CD4-positive, CD25-positive, alpha-beta regulatory T cell (primary cell): ENCODE data around the gene HTATSF1. TPM values are rescaled to one million over a fixed set of nuclear protein-coding genes. Genes with fewer than 3 reads are reported as not detected.

Source experiments
- ATAC-seq, 2 donors: fragments of 150-1000 bp; cut with Tn5 transposase; one replicate each; pipeline ENCODE4 v1.10.0; 2021; ENCODE audit warnings: low read depth in 2 of 2, moderate number of reproducible peaks in 2 of 2, moderate library complexity in 1 of 2
- DNase-seq, 3 donors: peaks; one replicate each; pipeline versions ENCODE4 v3.0.0 to v3.0.0-alpha.2; 2012 to 2022; ENCODE audit warnings: mixed read lengths in 1 of 3
- H3K27ac ChIP-seq: one replicate; pipeline ENCODE4 v1.7.0; 2013; ENCODE audit warnings: mild to moderate bottlenecking, low read length; ENCODE audit not compliant: insufficient read depth, poor library complexity, severe bottlenecking
- H3K27me3 ChIP-seq: one replicate; pipeline ENCODE4 v1.7.0; 2013; ENCODE audit warnings: low read length; ENCODE audit not compliant: control insufficient read depth, insufficient read depth
- H3K36me3 ChIP-seq: one replicate; pipeline ENCODE4 v1.7.0; 2013; ENCODE audit warnings: mild to moderate bottlenecking, low read length, moderate library complexity; ENCODE audit not compliant: control insufficient read depth, insufficient read depth
- H3K4me1 ChIP-seq: 2 replicates; pipeline ENCODE4 v1.7.0; 2013; ENCODE audit warnings: mild to moderate bottlenecking, low read length; ENCODE audit not compliant: insufficient read depth, control insufficient read depth, poor library complexity, severe bottlenecking
- H3K4me3 ChIP-seq: one replicate; pipeline ENCODE4 v1.7.0; 2013; ENCODE audit warnings: low read depth, mild to moderate bottlenecking, low read length, moderate library complexity
- H3K9me3 ChIP-seq, 2 experiments: 1 replicate in 1 of 2; 2 replicates in 1 of 2; pipeline ENCODE4 v1.7.0; 2013; ENCODE audit warnings: low read length in 2 of 2, mild to moderate bottlenecking in 1 of 2, moderate library complexity in 1 of 2; ENCODE audit not compliant: control insufficient read depth in 2 of 2
- H3K27ac Mint-ChIP-seq, 3 donors: one replicate each; pipeline ENCODE4 v1.8.0; 2020 to 2022; ENCODE audit warnings: mild to moderate bottlenecking in 3 of 3, mixed read lengths in 3 of 3, moderate library complexity in 2 of 3
- H3K27me3 Mint-ChIP-seq: one replicate; pipeline ENCODE4 v1.8.0; 2022; ENCODE audit warnings: mild to moderate bottlenecking, mixed read lengths
- H3K36me3 Mint-ChIP-seq: one replicate; pipeline ENCODE4 v1.8.0; 2020; ENCODE audit warnings: mixed read lengths
- H3K4me1 Mint-ChIP-seq, 4 donors: one replicate each; pipeline ENCODE4 v1.8.0; 2020 to 2022; ENCODE audit warnings: mixed read lengths in 4 of 4, mild to moderate bottlenecking in 1 of 4
- H3K4me3 Mint-ChIP-seq, 4 donors: one replicate each; pipeline ENCODE4 v1.8.0; 2020 to 2022; ENCODE audit warnings: mild to moderate bottlenecking in 4 of 4, mixed read lengths in 4 of 4, moderate library complexity in 3 of 4
- H3K9me3 Mint-ChIP-seq, 7 donors: one replicate each; pipeline ENCODE4 v1.8.0; 2020 to 2022; ENCODE audit warnings: mixed read lengths in 7 of 7, mild to moderate bottlenecking in 3 of 7, moderate library complexity in 2 of 7
- polyA plus RNA-seq, 4 donors: library from polyadenylated mRNA; unstranded; fragments of 300-500 nt; fragmentation: Illumina TruSeq; gene quantifications; one replicate each; pipeline ENCODE4 v1.2.3, GENCODE V29; 2021
- total RNA-seq: library from RNA; stranded (reverse); gene quantifications from one replicate; pipeline ENCODE4 v1.2.3, GENCODE V29; 2022

Gene HTATSF1
- total and polyA plus RNA-seq, 5 donors from 2014 or later, result 32.9 to 50.6 (median 45.8) TPM

DNA sequence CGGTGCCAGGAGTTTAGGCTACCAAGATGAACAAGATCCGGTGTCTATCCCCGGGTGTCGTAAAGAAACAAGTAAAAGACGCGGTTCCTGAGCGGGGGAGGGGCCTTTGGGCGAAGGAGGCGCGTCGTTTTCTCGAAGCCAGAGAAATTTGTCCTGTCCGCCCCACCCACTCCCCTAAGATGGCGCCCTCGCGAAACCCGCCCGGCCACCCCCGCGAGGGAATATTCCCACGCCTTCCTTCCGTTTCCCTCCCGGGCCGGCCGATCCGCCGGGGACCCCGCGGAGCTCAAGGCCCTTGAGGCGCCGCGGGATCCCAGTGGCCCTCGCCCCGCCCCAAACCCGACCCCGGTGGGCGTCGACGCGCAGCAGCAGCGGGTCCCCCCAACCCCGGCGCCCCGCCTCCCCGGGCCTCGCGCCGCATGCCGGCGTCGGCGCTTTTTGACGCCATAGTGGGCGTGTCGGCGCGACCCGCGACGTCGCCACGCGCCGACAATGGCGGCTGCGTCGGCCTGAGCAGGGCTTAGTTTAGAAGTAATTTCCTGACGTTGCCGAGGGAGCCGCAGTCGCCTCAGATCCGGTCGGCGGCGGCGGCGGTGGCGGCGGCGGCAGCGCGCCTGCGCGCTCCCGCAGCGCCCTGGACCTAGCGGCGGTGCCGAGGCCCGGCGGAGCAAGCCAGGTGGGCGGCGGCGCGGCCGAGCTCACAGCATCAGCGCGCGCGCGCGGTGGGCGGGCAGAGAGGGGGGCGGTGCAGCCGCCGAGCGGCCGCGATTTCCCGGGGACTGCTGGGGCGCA, 432 bp upstream of the HTATSF1 start:
- peaks cover 9 to 22% (median 15%) of the 10 kb centered on the region in 4 donors for H3K4me1 Mint-ChIP-seq
- Histone ChIP-seq H3K27ac (peak overlapping the region; percentile 95), H3K4me1 (peaks cover 13% of the 10 kb centered on the region), H3K36me3 (peaks cover 10% of the 10 kb centered on the region), H3K4me3 (peak overlapping the region; percentile 92), H3K27me3 (no peaks in the 10 kb centered on the region), H3K9me3 (no peaks in the 10 kb centered on the region)
- H3K27me3 Mint-ChIP-seq, result no peaks in the 10 kb centered on the region
- H3K9me3 Mint-ChIP-seq, result peaks cover 0 to 1% (median 0%) of the 10 kb centered on the region in 7 donors
- H3K36me3 Mint-ChIP-seq, result peaks cover 3% of the 10 kb centered on the region
- ATAC-seq (peak; percentile 79 to 81), DNase-seq (peak; percentile 79 to 93 (median 89))
- H3K4me3 Mint-ChIP-seq, result peak overlapping the region; percentile 87 to 98 (median 94)
- H3K27ac Mint-ChIP-seq, result peak overlapping the region; percentile 98

DNA sequence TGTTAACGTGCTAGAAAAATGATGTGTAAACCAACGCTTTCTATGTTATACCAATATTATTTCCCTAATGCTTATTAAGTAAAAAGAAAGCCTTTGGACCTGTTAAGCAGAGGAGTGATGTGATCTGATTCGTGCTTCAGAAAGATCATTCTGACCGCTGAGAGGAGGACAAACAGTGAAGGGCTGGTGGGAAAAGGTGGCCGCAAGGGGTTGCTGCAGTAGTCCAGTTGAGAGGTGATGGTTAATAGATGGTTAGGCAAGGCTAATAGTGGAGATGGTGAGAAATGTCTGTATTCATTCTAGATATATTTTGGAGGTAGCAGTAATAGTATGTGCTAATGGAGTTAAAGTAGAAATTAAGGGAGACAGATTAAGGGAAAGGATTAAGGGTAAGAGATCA, 21.7 kb downstream of the HTATSF1 start:
- no peak overlapping the region for H3K4me3 ChIP-seq
- no peak for ATAC-seq
- no peak overlapping the region for H3K4me3 Mint-ChIP-seq
- peaks cover 4 to 10% (median 5%) of the 10 kb centered on the region in 4 donors for H3K4me1 Mint-ChIP-seq
- no peaks in the 10 kb centered on the region for H3K27me3 Mint-ChIP-seq
- no peaks in the 10 kb centered on the region for H3K9me3 ChIP-seq
- no peak for DNase-seq
- H3K27ac ChIP-seq, result no peak overlapping the region
- no peaks in the 10 kb centered on the region for H3K27me3 ChIP-seq
- no peaks in the 10 kb centered on the region for H3K36me3 ChIP-seq
- no peaks in the 10 kb centered on the region for H3K36me3 Mint-ChIP-seq
- no peaks in the 10 kb centered on the region for H3K4me1 ChIP-seq
- H3K9me3 Mint-ChIP-seq, result peaks cover 0 to 2% (median 0%) of the 10 kb centered on the region in 7 donors
- no peak overlapping the region for H3K27ac Mint-ChIP-seq

DNA sequence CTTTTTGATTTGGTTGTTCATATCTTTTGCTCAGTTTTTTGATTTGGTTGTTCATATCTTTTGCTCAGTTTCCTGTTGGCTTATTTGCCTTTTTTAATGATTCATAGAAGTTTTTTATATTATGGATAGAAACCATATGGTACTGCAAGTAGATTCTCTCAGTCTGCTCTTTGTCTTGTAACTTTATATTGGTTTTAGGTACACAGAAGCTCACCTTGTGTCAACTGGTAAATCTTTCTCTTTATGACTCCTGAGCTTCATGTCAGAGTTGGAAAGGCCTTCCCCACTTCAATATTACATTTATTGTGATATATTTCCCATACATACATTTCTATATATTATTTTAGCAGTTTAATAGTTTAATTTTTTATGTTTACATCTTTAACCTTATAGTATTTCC, 26.4 kb downstream of the HTATSF1 start:
- H3K27me3 Mint-ChIP-seq, result peaks cover 4% of the 10 kb centered on the region
- no peak overlapping the region for H3K4me3 ChIP-seq
- H3K9me3 ChIP-seq, result no peaks in the 10 kb centered on the region
- DNase-seq (no peak), ATAC-seq (no peak)
- no peak overlapping the region for H3K27ac ChIP-seq
- no peak overlapping the region for H3K27ac Mint-ChIP-seq
- no peaks in the 10 kb centered on the region for H3K36me3 ChIP-seq
- no peaks in the 10 kb centered on the region for H3K36me3 Mint-ChIP-seq
- no peak overlapping the region for H3K4me3 Mint-ChIP-seq
- H3K4me1 ChIP-seq, result no peaks in the 10 kb centered on the region
- H3K27me3 ChIP-seq, result no peaks in the 10 kb centered on the region
- peaks cover 4 to 10% (median 5%) of the 10 kb centered on the region in 4 donors for H3K4me1 Mint-ChIP-seq
- peaks cover 0 to 4% (median 0%) of the 10 kb centered on the region in 7 donors for H3K9me3 Mint-ChIP-seq

DNA sequence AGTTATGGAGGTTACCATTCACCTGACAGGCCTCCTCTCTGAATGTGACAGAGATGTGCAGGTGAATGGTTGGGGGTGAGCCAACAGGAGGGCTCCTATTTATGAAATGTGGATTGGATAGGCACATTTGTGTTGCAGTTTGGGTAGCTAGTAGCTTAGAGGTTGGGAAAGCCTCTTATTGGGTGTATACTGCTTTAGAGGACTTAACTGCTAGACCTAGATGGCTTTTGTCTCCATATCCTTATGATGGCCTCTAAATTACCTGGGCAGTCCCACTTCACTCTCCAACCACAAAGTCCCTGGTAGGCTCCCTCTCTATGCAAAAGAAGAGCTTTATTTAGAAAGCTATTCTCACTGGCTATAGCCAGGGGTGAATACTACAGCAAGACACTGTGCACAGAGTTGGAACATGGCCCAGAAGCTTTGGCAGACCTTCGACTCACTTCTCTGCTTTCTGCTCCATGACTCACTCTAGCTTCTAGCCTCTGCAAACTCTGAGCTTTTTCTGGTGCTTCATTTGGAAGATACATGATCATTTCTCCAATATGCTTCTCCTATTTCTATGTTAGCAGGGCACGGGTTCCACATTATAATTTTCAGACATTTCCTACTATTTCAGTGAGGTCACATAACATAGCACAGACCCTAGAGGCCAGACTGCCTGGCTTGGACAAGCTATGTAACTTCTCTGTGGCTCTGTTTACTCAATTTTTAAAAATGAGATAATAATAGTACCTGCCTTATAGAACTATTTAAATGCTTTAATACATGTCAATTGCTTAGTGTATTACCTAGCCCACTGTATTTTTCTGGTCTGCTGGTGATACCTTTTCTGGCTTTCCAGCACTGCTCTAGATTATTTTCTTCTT, 28.6 kb downstream of the HTATSF1 start:
- H3K4me1 Mint-ChIP-seq, result peaks cover 5 to 13% (median 8%) of the 10 kb centered on the region in 4 donors
- no peaks in the 10 kb centered on the region for H3K4me1 ChIP-seq
- no peaks in the 10 kb centered on the region for H3K27me3 ChIP-seq
- H3K27me3 Mint-ChIP-seq, result peaks cover 8% of the 10 kb centered on the region
- DNase-seq (no peak), ATAC-seq (no peak)
- no peak overlapping the region for H3K27ac Mint-ChIP-seq
- no peak overlapping the region for H3K4me3 Mint-ChIP-seq
- no peak overlapping the region for H3K27ac ChIP-seq
- H3K9me3 Mint-ChIP-seq, result peaks cover 0 to 2% (median 0%) of the 10 kb centered on the region in 7 donors
- no peaks in the 10 kb centered on the region for H3K9me3 ChIP-seq
- H3K36me3 ChIP-seq, result no peaks in the 10 kb centered on the region
- H3K4me3 ChIP-seq, result no peak overlapping the region
- no peaks in the 10 kb centered on the region for H3K36me3 Mint-ChIP-seq

DNA sequence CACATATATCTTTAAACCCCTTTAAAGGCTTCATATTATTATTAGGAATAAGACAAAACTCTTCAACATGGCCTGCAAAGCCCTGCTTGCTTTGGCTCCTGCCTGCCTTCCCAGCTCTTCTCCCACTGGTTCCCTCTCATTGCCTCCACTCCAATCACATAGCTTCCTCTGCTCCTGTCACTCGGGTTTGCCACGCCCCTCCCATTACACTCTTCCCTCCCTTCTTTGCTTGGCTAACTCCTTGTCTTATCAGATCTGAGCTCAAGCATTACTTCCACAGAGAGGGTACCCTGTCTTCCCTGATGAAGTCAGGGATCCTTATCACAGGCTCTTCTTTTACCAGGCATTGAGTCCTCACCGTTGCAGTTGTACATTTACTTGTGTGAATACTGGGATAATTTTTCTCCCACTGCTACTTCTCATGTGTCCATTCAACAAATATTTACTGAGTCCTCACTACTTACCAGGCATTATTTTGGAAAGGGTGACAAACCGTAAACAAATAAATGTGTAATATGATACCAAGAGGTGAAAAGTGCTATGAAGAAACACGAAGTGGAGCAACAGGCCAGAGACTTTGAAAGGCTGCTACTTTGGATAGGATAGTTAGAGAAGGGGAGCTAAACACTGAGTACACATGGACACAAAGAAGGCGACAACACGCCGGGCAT, 31.4 kb downstream of the HTATSF1 start:
- Mint-ChIP-seq H3K9me3 (peaks cover 0 to 2% (median 0%) of the 10 kb centered on the region in 7 donors), H3K27me3 (peaks cover 12% of the 10 kb centered on the region), H3K36me3 (no peaks in the 10 kb centered on the region), H3K4me1 (peaks cover 0 to 5% (median 2%) of the 10 kb centered on the region in 4 donors), H3K27ac (no peak overlapping the region), H3K4me3 (no peak overlapping the region)
- Histone ChIP-seq H3K27me3 (no peaks in the 10 kb centered on the region), H3K27ac (no peak overlapping the region), H3K4me1 (no peaks in the 10 kb centered on the region), H3K9me3 (no peaks in the 10 kb centered on the region), H3K4me3 (no peak overlapping the region), H3K36me3 (no peaks in the 10 kb centered on the region)
- DNase-seq (no peak), ATAC-seq (no peak)

DNA sequence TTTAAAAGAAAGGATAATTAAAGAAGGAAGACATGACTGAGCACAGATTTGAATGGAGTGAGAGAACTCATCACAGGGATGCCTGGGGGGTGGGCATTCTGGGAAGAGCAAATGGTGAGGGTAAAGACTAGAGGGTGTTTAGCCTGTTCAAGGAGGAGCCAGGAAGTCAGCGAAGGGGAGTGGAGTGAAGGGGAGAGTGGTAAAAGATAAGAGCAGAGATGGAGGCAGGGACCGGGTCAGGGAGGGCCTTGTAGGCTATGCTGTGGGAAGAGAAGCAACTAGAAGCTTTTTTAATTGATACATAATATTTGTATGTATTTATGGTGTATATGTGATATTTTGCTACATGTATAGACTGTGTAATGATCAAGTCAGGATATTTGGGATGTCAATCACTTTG, 32.4 kb downstream of the HTATSF1 start:
- no peak overlapping the region for H3K27ac Mint-ChIP-seq
- no peaks in the 10 kb centered on the region for H3K27me3 ChIP-seq
- no peaks in the 10 kb centered on the region for H3K4me1 ChIP-seq
- no peak overlapping the region for H3K27ac ChIP-seq
- peaks cover 16% of the 10 kb centered on the region for H3K27me3 Mint-ChIP-seq
- no peak overlapping the region for H3K4me3 Mint-ChIP-seq
- peaks cover 0 to 5% (median 1%) of the 10 kb centered on the region in 4 donors for H3K4me1 Mint-ChIP-seq
- no peaks in the 10 kb centered on the region for H3K9me3 ChIP-seq
- H3K36me3 Mint-ChIP-seq, result no peaks in the 10 kb centered on the region
- H3K4me3 ChIP-seq, result no peak overlapping the region
- H3K36me3 ChIP-seq, result no peaks in the 10 kb centered on the region
- DNase-seq, result peak in 1 of 3 donors; percentile 12
- ATAC-seq, result no peak
- peaks cover 0 to 1% (median 0%) of the 10 kb centered on the region in 7 donors for H3K9me3 Mint-ChIP-seq

DNA sequence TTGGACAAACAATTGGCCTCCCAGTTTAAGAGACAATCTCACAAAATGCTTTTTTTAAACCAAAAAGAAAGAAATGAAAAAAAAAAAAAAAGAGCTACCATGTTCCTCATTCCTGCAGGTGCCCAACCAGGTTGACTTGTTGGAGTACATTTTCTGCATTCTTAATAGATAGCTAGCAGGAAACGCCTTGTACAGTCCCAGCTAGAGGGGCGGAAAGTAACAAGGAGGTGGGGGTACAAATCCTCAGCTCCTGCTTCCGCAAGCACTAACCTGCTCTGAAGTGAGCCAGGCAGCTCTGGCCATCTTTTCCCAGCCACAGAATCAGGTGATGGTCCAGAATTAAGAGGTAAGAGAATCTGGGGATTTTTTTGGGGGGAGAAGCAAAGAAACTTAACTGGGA, 34.6 kb downstream of the HTATSF1 start, which contains the start of gene VGLL1:
Gene VGLL1, plus strand, starts transcription at position 265 of the 400 bp plus-strand sequence. CDS start 3,806 bp downstream, outside the sequence.
- no peak for ATAC-seq
- H3K27me3 Mint-ChIP-seq, result peaks cover 21% of the 10 kb centered on the region
- H3K27me3 ChIP-seq, result no peaks in the 10 kb centered on the region
- peaks cover 0 to 2% (median 0%) of the 10 kb centered on the region in 7 donors for H3K9me3 Mint-ChIP-seq
- H3K4me3 Mint-ChIP-seq, result no peak within 1 kb of the TSS
- no peak for DNase-seq
- H3K4me3 ChIP-seq, result no peak within 1 kb of the TSS
- H3K36me3 Mint-ChIP-seq, result no peaks in the 10 kb centered on the region
- H3K9me3 ChIP-seq, result no peaks in the 10 kb centered on the region
- H3K27ac Mint-ChIP-seq, result no peak within 1 kb of the TSS
- H3K27ac ChIP-seq, result no peak within 1 kb of the TSS
- H3K4me1 ChIP-seq, result no peaks in the 10 kb centered on the region
- H3K36me3 ChIP-seq, result no peaks in the 10 kb centered on the region
- peaks cover 0 to 5% (median 1%) of the 10 kb centered on the region in 4 donors for H3K4me1 Mint-ChIP-seq
